OCI-LY7 (cell line): ENCODE results near the gene TIMM17B. TPM values are rescaled to one million over a fixed set of nuclear protein-coding genes. Genes with fewer than 3 reads are reported as not detected.

ENCODE experiments used
- BruUV-seq: library from RNA; stranded (reverse); fragments of 400-500 nt; replicated peaks from 2 replicates; lab custom pipeline; 2021; lab: Mats Ljungman, UMichigan
- CTCF ChIA-PET: fragments of 300-600 bp; sonication (Branson Sonifier 250); formaldehyde crosslinking; loops from one replicate; lab custom pipeline; 2022; ENCODE audit warnings: antibody characterized with exemption; ENCODE audit not compliant: unreplicated experiment; lab: Charles Lee
- POLR2A ChIA-PET: fragments of 300-600 bp; sonication (Branson Sonifier 250); formaldehyde crosslinking; loops from one replicate; lab custom pipeline; 2022; ENCODE audit warnings: antibody characterized with exemption; lab: Charles Lee
- DNase-seq: peaks from one replicate; pipeline ENCODE4 v3.0.0-alpha.2; 2015; ENCODE audit warnings: low spot score
- H2AFZ ChIP-seq: fragments of 200-600 bp; sonication (generic), shearing (Covaris generic); 2 replicates; pipeline ENCODE4 v1.6.1; 2014; ENCODE audit warnings: mild to moderate bottlenecking, antibody characterized with exemption, low read length, moderate library complexity
- H3K27ac ChIP-seq: fragments of 200-600 bp; sonication (generic); 2 replicates; pipeline ENCODE4 v1.5.1; 2014; ENCODE audit warnings: mixed run types, low read depth, mild to moderate bottlenecking, moderate library complexity, low read length, inconsistent platforms; ENCODE audit not compliant: poor library complexity, severe bottlenecking
- H3K36me3 ChIP-seq: fragments of 200-600 bp; sonication (generic); 2 replicates; pipeline ENCODE4 v1.6.1; 2014; ENCODE audit warnings: mild to moderate bottlenecking, antibody characterized with exemption, low read length, moderate library complexity, mixed read lengths; ENCODE audit not compliant: insufficient read depth
- H3K4me1 ChIP-seq: fragments of 200-600 bp; sonication (generic); 2 replicates; pipeline ENCODE4 v1.5.1; 2014; ENCODE audit warnings: mild to moderate bottlenecking, low read length; ENCODE audit not compliant: insufficient read depth, poor library complexity, severe bottlenecking
- H3K4me2 ChIP-seq: fragments of 200-600 bp; sonication (generic); 2 replicates; pipeline ENCODE4 v1.6.1; 2014; ENCODE audit warnings: mild to moderate bottlenecking, low read length
- H3K4me3 ChIP-seq: fragments of 200-600 bp; sonication (generic); 2 replicates; pipeline ENCODE4 v1.5.1; 2014; ENCODE audit warnings: mild to moderate bottlenecking, low read depth, low read length; ENCODE audit not compliant: poor library complexity, severe bottlenecking
- H3K79me2 ChIP-seq: fragments of 200-600 bp; sonication (generic); 2 replicates; pipeline ENCODE4 v1.6.1; 2016; ENCODE audit warnings: low read depth, mild to moderate bottlenecking, low read length, moderate library complexity, mixed read lengths; ENCODE audit not compliant: insufficient read depth
- H3K9me2 ChIP-seq: fragments of 200-600 bp; sonication (generic); 2 replicates; pipeline ENCODE4 v1.6.1; 2016; ENCODE audit warnings: mild to moderate bottlenecking, low read length, mixed read lengths; ENCODE audit not compliant: insufficient read depth
- H3K9me3 ChIP-seq: fragments of 200-600 bp; sonication (generic); 2 replicates; pipeline ENCODE4 v1.6.1; 2014; ENCODE audit warnings: mild to moderate bottlenecking, mixed run types, low read length, mixed read lengths
- H4K20me1 ChIP-seq: fragments of 200-600 bp; sonication (generic); 2 replicates; pipeline ENCODE4 v1.6.1; 2014; ENCODE audit warnings: mild to moderate bottlenecking, antibody characterized with exemption, low read length, moderate library complexity, mixed read lengths; ENCODE audit not compliant: insufficient read depth
- CTCF ChIP-seq: fragments of 200-600 bp; sonication (generic); conservative IDR thresholded peaks from 2 replicates; pipeline ENCODE4 v1.5.1; 2014; ENCODE audit warnings: mild to moderate bottlenecking, antibody characterized with exemption, low read length, moderate library complexity, mixed read lengths
- EZH2phosphoT487 ChIP-seq: fragments of 200-600 bp; sonication (generic); IDR thresholded peaks from 2 replicates; pipeline ENCODE4 v1.6.1; 2018; ENCODE audit warnings: low read depth, borderline replicate concordance, mild to moderate bottlenecking, mixed run types, antibody characterized with exemption, low read length, moderate library complexity, mixed read lengths
- intact Hi-C: fragments of 100-400 bp; cut with micrococcal nuclease; formaldehyde crosslinking; loops from one replicate; pipeline ENCODE4 v1.10.0; 2022; ENCODE audit not compliant: unreplicated experiment
- total RNA-seq, 2 experiments: library from RNA; depleted of rRNA in 1 of 2; stranded (reverse); fragments of >200 nt in 1 of 2; shearing (Covaris generic) in 1 of 2; gene quantifications; 2 replicates each; pipeline ENCODE4 v1.2.3, GENCODE V29; 2014 to 2022

Gene TIMM17B
- total RNA-seq, 2 experiments from 2014 or later, result 79.3 to 83.3 TPM

DNA sequence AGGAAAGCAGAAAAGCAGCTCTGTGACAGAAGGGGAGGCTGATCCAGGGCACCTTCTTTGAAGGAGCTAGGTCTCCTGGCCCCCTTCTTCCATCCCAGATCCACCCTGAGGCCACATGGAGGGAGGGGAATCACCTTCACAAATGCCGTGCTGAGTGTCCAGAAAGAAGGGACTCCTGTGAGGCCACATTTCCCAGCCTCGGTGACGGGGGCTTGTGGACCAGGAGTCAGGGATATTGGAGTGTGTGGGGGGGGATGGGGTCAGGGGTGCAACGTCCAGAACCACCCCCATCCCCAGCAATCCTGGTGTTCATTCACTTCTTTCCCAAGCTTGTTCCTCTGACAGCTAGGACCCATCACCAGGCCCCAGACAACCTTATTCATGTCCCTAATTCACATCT, 4.7 kb downstream of the TIMM17B start:
- no peak for TF ChIP-seq CTCF
- no peak for TF ChIP-seq EZH2phosphoT487
- H3K79me2 ChIP-seq, result peaks cover 20% of the 10 kb centered on the region
- CTCF ChIA-PET, result no interaction called here
- POLR2A ChIA-PET, result interaction anchor here (0.6 kb wide), 1 partner anchor 66 kb away, joined by 3 read pairs; no protein-coding TSS in a partner anchor
- peaks cover 24% of the 10 kb centered on the region for H3K4me1 ChIP-seq
- no peak for DNase-seq
- H3K9me3 ChIP-seq, result no peaks in the 10 kb centered on the region
- no peak overlapping the region for H3K4me2 ChIP-seq
- BruUV-seq, result no TSS peak
- no peak overlapping the region for H2AFZ ChIP-seq
- no peak overlapping the region for H3K4me3 ChIP-seq
- H3K36me3 ChIP-seq, result peaks cover 15% of the 10 kb centered on the region; the same call in 1 of the 2 replicates
- H3K9me2 ChIP-seq, result no peaks in the 10 kb centered on the region
- peaks cover 5% of the 10 kb centered on the region; the same call in 1 of the 2 replicates for H4K20me1 ChIP-seq
- intact Hi-C loops, result loop anchor here (5.0 to 10.0 kb wide), 2 partner anchors 88 to 246 kb away; partner anchors contain the start of gene HDAC6
- no peak overlapping the region for H3K27ac ChIP-seq

- no TSS peak for BruUV-seq
- DNase-seq, result peak; percentile 67
- peaks cover 4% of the 10 kb centered on the region; the same call in 1 of the 2 replicates for H4K20me1 ChIP-seq
- no peak overlapping the region; the same call in 1 of the 2 replicates for H2AFZ ChIP-seq
- CTCF ChIA-PET, result interaction anchor here (0.6 kb wide), 1 partner anchor 10 kb away, joined by 4 read pairs; no protein-coding TSS in a partner anchor
- H3K4me3 ChIP-seq, result peak overlapping the region; percentile 52
- TF ChIP-seq EZH2phosphoT487 (no peak), CTCF (peak; percentile 66)
- H3K9me2 ChIP-seq, result no peaks in the 10 kb centered on the region
- H3K4me1 ChIP-seq, result peaks cover 23% of the 10 kb centered on the region
- intact Hi-C loops, result loop anchor here (5.0 to 10.0 kb wide), 2 partner anchors 87 to 244 kb away; partner anchors contain the start of gene HDAC6
- H3K27ac ChIP-seq, result no peak overlapping the region
- H3K4me2 ChIP-seq, result peak overlapping the region; percentile 58
- POLR2A ChIA-PET, result no interaction called here
- H3K79me2 ChIP-seq, result peaks cover 16% of the 10 kb centered on the region
- peaks cover 15% of the 10 kb centered on the region; the same call in 1 of the 2 replicates for H3K36me3 ChIP-seq
- H3K9me3 ChIP-seq, result no peaks in the 10 kb centered on the region
Measured at GRCh38 chrX:48891402-48892288, 5.9 kb downstream of the TIMM17B start.
